GM19193 (cell line): ENCODE results near the gene GYS1.
"Not testable (repeated sequence)": the region's sequence is repeated elsewhere in the genome, so short reads cannot be mapped to it uniquely, and the experiment has no call there.

Experiments
- POLR2A ChIP-seq: IDR thresholded peaks from 4 replicates; pipeline ENCODE4 v1.6.1; 2011; ENCODE audit not compliant: insufficient read depth, insufficient read length; ENCODE audit errors: extremely low read depth

The GYS1 gene

GRCh38 chr19:48993175-48994034 is at the start of gene GYS1, which contains the start of gene RUVBL2:
GYS1 (minus strand) TSS chr19:48993309; CDS start chr19:48993112, 197 bp downstream.
RUVBL2 (plus strand) TSS chr19:48993887; CDS start chr19:48993912, 25 bp downstream.
- TF ChIP-seq POLR2A: peak; percentile 81

DNA sequence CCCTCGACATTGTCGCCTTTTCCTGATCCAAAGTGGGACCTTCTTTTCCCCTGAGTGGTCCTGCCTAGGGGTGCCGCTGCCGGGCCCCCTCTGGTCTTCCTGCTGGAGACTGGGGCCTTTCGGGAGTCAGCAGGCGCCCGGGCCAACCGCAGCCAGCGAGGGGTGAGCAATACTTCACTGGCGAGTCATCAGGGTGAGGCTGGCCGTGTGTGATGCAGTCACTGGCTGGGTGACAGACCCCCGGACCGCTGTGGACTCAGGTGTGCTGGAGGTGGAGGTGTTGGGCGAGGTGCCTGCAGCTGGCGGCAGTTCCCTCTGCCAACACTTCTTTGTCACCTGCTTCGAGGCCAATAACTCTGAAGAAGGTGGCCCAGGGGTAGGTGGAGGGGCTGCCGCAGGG is 49.1 kb upstream of the GYS1 start:
- no peak for TF ChIP-seq POLR2A

- not testable (repeated sequence) for TF ChIP-seq POLR2A
Measured at GRCh38 chr19:49036815-49037214, 43.7 kb upstream of the GYS1 start, which contains the start of gene CGB1. CGB1 (minus strand) TSS chr19:49036895; CDS start chr19:49036711, 184 bp downstream.

- TF ChIP-seq POLR2A: not testable (repeated sequence)
Measured at GRCh38 chr19:49031642-49032301, 38.7 kb upstream of the GYS1 start, which contains the start of gene CGB2. CGB2 (plus strand) TSS chr19:49031890; CDS start chr19:49032096, 206 bp downstream.

DNA sequence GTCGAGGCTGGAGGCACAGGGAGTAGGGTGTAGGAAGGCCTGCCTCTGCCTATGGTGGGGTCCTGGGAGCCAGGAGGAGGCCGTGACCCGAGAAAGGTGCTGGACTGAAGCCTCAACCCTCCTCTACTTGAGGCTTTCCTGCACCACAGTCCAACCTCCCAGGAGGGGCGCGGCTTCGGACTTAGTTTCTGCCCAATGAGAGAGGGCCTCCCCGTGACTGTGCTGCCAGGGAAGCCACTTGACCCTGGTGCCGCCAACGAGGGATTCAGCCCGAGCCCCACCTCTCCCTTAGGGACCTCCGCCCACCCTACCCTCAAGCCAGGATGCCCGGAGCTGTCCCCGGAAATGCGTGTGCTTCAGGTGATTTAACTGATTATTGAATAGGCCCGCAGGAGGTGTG is 31.1 kb upstream of the GYS1 start, which contains the start of gene CGB3:
Gene CGB3, minus strand, starts transcription at position 101 of the 400 bp plus-strand sequence. CDS start 362 bp downstream, outside the sequence.
- TF ChIP-seq POLR2A: not testable (repeated sequence)

- no peak for TF ChIP-seq POLR2A
Measured at GRCh38 chr19:49022116-49022515, 29.0 kb upstream of the GYS1 start.

GRCh38 chr19:49020931-49021895 is 28.1 kb upstream of the GYS1 start:
- TF ChIP-seq POLR2A: no peak

- TF ChIP-seq POLR2A: no peak
Measured at GRCh38 chr19:49020342-49020741, 27.2 kb upstream of the GYS1 start.

DNA sequence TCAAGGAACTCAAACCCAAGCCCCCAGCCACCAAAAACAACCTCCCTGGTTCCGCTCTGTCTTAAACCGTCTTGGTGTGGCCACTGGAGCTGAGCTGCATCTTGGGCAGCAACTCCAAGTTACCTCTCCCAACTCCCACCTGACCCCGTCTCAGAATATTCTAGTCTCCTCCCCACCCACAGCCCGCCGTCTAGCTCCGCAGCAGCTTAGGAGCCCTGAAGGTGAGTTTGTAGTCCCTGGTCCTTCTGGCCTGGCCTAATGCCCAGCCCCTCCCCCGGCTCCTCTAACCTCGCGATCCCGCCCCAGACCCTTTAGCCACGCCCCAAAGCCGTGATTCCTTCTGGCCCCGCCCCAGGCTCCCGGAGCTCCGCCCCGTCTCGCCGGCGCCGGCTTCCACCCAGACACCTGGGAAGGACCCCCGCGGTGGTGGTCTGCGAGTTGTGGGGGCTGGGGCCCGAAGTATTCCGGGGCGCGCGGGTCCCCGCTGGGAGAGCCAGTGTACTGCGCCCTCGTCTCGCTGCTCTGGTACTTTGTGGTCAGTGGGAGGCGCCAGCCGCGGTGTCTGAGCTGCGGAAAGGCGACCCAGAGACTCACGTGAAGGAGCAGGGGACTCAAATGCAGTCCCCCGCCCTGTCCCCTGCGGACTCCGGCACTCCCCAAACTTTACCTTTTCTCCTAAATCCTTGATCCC is 26.3 kb upstream of the GYS1 start:
- TF ChIP-seq POLR2A: no peak

DNA sequence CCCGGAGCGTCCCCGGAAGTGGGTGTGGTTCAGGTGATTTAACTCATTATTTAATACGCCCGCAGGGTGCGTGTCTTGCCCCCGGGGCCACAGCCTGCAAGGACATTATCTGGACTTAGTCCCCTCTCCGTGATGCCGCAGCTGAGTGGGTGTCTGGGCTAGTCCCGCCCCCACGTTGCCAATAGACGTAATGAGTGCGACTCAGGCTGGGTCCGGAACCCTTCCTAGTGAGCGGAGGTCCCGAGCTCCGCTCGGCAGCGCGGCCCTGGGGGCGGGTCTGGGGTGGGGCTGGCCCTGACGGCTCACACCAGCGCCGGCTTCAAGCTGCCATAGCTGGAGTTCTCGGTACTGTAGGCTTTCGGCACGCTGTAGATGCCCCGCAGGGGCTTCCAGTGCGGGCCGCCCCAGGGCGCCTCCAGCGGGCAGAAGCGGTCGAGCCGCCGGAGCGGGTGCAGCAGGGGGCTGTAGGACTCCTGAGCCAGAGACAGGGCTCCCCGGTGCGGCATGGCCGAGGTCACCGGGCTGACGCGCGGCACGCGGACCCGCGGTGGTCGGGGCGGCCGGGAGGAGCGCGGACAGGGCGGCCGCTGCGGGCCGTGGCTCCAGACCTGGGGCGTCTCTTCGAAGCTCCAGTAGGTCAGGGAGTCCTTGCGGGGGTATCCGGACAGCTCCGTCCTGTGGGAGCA is 24.7 kb upstream of the GYS1 start:
- TF ChIP-seq POLR2A: no peak

- TF ChIP-seq POLR2A: peak; percentile 14
Measured at GRCh38 chr19:49017041-49017665, 24.0 kb upstream of the GYS1 start, which contains the start of gene LHB. LHB (minus strand) TSS chr19:49017091; CDS start chr19:49017081, 10 bp downstream.

DNA sequence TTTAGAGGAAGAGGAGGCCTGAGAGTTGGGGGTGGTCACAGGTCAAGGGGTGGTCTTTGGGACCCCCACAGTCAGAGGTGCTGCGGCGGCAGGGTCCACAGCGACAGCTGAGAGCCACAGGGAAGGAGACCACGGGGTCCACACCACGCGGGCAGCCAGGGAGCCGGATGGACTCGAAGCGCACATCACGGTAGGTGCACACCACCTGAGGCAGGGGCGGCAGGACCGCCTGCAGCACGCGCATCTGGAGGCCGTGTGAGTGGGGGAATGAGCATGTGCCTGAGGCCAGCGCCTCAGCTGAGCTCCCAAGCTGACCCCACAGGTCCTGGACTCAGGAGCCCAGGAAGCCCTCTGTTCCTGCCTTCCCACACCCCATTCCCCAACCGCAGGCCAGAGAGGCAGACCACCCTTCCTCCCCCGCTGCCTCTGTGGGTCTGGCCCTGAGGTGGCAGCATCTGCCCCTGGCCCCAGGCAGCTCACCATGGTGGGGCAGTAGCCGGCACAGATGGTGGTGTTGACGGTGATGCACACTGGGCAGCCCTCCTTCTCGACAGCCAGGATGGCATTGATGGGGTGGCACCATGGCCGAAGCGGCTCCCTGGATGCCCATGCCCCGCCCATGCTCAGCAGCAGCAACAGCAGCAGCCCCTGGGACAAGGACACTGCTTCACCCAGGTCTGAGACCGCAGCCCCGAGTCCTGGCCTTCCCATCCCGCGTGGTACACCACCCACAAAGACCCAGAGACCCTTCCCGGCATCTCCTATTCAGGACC is 23.1 kb upstream of the GYS1 start:
- TF ChIP-seq POLR2A: no peak
